Measurements from ENCODE around the gene FAM8A1. TPM values are rescaled to one million over a fixed set of nuclear protein-coding genes. Genes with fewer than 3 reads are reported as not detected.

Gene FAM8A1
- total and polyA plus RNA-seq, 2 of the 13 experiments (the other 11 are each of a cell fraction or from before 2014, with no cell fraction given) = 30.5 to 34.3 TPM

DNA sequence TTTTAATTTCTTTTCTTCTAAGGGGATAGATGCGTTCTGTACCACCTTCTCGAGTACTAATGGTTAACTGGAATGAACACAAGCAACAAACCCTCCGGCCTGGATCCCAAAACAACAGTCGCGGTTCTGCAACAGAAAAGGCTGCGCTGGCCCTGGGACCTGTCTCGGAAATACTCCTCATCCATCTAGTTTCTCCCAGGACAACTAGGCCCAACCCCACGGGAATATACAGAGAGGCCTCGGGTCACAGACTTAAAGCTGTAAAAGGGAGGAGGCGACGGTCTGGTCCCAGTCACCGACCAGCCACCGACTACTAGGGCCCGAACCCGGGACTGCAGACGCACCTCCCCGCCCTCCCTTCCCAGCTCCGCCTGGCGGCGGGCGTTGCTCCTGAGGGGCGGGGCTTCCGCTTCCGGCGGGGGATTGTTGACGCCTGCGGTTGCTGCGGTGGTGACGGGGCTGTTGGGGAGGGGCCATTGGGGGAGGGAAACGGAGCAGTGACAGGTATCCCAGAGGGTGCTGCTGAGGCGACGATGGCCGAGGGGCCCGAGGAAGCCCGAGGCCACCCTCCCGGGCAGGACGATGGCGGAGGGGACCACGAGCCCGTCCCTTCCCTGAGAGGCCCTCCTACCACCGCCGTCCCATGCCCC, at the start of gene FAM8A1 (continued):
- TF ChIP-seq ZNF318 (CRISPR knock-in tag; IDR thresholded peaks at IDR 0.05) (no peak), NFATC3 (CRISPR knock-in tag; IDR thresholded peaks at IDR 0.05) (no peak), IKZF4 (CRISPR knock-in tag; IDR thresholded peaks at IDR 0.05; ENCODE audit: borderline replicate concordance, low read depth, not compliant biosample characterization) (peak; percentile 14), MTA3 (CRISPR knock-in tag; IDR thresholded peaks at IDR 0.05) (no peak), ZNF256 (CRISPR knock-in tag; conservative IDR thresholded peaks at IDR 0.05) (no peak), ZSCAN21 (CRISPR knock-in tag; IDR thresholded peaks at IDR 0.05; ENCODE audit: borderline replicate concordance) (no peak; the same call in 1 of the 2 replicates), FOSL1 (CRISPR knock-in tag; IDR thresholded peaks at IDR 0.05; ENCODE audit: borderline replicate concordance) (no peak), ZNF496 (CRISPR knock-in tag; IDR thresholded peaks at IDR 0.05; ENCODE audit: insufficient replicate concordance) (no peak), SRY (CRISPR knock-in tag; IDR thresholded peaks at IDR 0.05) (peak; percentile 80; the same call in 1 of the 2 replicates), SAFB2 (CRISPR knock-in tag; IDR thresholded peaks at IDR 0.05; ENCODE audit: borderline replicate concordance, low read depth) (peak; percentile 36; the same call in 1 of the 2 replicates), HNRNPUL1 (IDR thresholded peaks at IDR 0.05; ENCODE audit: low read depth, low read length) (no peak), MAF1 (CRISPR knock-in tag; IDR thresholded peaks at IDR 0.05; ENCODE audit: borderline replicate concordance) (no peak), RBAK (CRISPR knock-in tag; IDR thresholded peaks at IDR 0.05) (no peak; the same call in 1 of the 2 replicates)
- TF ChIP-seq, protein P1, sequence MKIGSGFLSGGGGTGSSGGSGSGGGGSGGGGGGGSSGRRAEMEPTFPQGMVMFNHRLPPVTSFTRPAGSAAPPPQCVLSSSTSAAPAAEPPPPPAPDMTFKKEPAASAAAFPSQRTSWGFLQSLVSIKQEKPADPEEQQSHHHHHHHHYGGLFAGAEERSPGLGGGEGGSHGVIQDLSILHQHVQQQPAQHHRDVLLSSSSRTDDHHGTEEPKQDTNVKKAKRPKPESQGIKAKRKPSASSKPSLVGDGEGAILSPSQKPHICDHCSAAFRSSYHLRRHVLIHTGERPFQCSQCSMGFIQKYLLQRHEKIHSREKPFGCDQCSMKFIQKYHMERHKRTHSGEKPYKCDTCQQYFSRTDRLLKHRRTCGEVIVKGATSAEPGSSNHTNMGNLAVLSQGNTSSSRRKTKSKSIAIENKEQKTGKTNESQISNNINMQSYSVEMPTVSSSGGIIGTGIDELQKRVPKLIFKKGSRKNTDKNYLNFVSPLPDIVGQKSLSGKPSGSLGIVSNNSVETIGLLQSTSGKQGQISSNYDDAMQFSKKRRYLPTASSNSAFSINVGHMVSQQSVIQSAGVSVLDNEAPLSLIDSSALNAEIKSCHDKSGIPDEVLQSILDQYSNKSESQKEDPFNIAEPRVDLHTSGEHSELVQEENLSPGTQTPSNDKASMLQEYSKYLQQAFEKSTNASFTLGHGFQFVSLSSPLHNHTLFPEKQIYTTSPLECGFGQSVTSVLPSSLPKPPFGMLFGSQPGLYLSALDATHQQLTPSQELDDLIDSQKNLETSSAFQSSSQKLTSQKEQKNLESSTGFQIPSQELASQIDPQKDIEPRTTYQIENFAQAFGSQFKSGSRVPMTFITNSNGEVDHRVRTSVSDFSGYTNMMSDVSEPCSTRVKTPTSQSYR (CRISPR knock-in tag; IDR thresholded peaks at IDR 0.05; ENCODE audit: borderline replicate concordance) = peak; percentile 82
- TF ChIP-seq, protein P2, sequence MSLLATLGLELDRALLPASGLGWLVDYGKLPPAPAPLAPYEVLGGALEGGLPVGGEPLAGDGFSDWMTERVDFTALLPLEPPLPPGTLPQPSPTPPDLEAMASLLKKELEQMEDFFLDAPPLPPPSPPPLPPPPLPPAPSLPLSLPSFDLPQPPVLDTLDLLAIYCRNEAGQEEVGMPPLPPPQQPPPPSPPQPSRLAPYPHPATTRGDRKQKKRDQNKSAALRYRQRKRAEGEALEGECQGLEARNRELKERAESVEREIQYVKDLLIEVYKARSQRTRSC (CRISPR knock-in tag; IDR thresholded peaks at IDR 0.05; ENCODE audit: low read depth) = no peak
- TF ChIP-seq, protein P3, sequence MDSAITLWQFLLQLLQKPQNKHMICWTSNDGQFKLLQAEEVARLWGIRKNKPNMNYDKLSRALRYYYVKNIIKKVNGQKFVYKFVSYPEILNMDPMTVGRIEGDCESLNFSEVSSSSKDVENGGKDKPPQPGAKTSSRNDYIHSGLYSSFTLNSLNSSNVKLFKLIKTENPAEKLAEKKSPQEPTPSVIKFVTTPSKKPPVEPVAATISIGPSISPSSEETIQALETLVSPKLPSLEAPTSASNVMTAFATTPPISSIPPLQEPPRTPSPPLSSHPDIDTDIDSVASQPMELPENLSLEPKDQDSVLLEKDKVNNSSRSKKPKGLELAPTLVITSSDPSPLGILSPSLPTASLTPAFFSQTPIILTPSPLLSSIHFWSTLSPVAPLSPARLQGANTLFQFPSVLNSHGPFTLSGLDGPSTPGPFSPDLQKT (CRISPR knock-in tag; IDR thresholded peaks at IDR 0.05; ENCODE audit: borderline replicate concordance) = no peak
